Measurements from ENCODE around the gene ABLIM2.

DNA sequence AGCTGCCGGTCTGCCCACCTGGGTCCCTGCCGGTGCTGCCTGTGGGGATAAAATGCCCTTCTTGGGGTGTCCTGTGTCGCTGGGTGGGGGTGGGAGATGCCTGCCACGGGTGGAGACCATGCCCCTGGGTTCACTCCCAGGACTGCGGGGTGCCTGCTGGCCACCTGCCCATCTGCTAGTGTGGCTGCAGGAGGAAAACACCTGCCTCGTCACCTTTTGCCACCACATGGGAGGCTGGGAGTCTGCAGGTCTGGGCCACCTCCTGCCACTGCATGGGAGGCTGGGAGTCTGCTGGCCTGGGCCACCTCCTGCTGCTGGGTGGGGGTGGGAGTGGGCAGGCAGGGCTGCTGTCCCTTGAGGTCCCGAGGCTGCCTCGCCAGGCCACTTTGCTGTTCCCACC is 160.2 kb downstream of the ABLIM2 start:
- no peak for TF ChIP-seq CTCF (IDR thresholded peaks at IDR 0.05)
- TF ChIP-seq POLR2A (IDR thresholded peaks at IDR 0.05) = no peak

Measured in lower leg skin (tissue), 3 donors.